Activated T-helper 17 cell treated with anti-CD3 and anti-CD28 coated beads, Interleukin-2, amount 50 U/mL, for 72 hours (primary cell): Measurements from ENCODE around the gene KIF21B. TPM values are rescaled to one million over a fixed set of nuclear protein-coding genes. Genes with fewer than 3 reads are reported as not detected.

Experiments used
- ATAC-seq: fragments of 150-1000 bp; cut with Tn5 transposase; replicated peaks from 2 replicates; pipeline ENCODE4 v1.10.0; 2021; ENCODE audit warnings: mild to moderate bottlenecking, moderate library complexity
- H3K27ac Mint-ChIP-seq: one replicate; pipeline ENCODE4 v1.8.0; 2022; ENCODE audit warnings: mixed read lengths
- H3K27me3 Mint-ChIP-seq: one replicate; pipeline ENCODE4 v1.8.0; 2022; ENCODE audit warnings: mixed read lengths
- H3K36me3 Mint-ChIP-seq: one replicate; pipeline ENCODE4 v1.8.0; 2022; ENCODE audit warnings: low read depth, mild to moderate bottlenecking, mixed read lengths
- H3K4me1 Mint-ChIP-seq: one replicate; pipeline ENCODE4 v1.8.0; 2022; ENCODE audit warnings: mixed read lengths
- H3K4me3 Mint-ChIP-seq: one replicate; pipeline ENCODE4 v1.8.0; 2022; ENCODE audit warnings: mild to moderate bottlenecking, mixed read lengths
- H3K9me3 Mint-ChIP-seq: one replicate; pipeline ENCODE4 v1.8.0; 2022; ENCODE audit warnings: mixed read lengths
- total RNA-seq, 2 donors: library from RNA; stranded (reverse); gene quantifications; one replicate each; pipeline ENCODE4 v1.2.3, GENCODE V29; 2022

The KIF21B gene, protein sequence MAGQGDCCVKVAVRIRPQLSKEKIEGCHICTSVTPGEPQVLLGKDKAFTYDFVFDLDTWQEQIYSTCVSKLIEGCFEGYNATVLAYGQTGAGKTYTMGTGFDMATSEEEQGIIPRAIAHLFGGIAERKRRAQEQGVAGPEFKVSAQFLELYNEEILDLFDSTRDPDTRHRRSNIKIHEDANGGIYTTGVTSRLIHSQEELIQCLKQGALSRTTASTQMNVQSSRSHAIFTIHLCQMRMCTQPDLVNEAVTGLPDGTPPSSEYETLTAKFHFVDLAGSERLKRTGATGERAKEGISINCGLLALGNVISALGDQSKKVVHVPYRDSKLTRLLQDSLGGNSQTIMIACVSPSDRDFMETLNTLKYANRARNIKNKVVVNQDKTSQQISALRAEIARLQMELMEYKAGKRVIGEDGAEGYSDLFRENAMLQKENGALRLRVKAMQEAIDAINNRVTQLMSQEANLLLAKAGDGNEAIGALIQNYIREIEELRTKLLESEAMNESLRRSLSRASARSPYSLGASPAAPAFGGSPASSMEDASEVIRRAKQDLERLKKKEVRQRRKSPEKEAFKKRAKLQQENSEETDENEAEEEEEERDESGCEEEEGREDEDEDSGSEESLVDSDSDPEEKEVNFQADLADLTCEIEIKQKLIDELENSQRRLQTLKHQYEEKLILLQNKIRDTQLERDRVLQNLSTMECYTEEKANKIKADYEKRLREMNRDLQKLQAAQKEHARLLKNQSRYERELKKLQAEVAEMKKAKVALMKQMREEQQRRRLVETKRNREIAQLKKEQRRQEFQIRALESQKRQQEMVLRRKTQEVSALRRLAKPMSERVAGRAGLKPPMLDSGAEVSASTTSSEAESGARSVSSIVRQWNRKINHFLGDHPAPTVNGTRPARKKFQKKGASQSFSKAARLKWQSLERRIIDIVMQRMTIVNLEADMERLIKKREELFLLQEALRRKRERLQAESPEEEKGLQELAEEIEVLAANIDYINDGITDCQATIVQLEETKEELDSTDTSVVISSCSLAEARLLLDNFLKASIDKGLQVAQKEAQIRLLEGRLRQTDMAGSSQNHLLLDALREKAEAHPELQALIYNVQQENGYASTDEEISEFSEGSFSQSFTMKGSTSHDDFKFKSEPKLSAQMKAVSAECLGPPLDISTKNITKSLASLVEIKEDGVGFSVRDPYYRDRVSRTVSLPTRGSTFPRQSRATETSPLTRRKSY (N-terminal part only)
- 100 to 1,000 TPM in 1 of 2 donors, 10 to 100 TPM in 1; 64.2 to 102 TPM for total RNA-seq

DNA sequence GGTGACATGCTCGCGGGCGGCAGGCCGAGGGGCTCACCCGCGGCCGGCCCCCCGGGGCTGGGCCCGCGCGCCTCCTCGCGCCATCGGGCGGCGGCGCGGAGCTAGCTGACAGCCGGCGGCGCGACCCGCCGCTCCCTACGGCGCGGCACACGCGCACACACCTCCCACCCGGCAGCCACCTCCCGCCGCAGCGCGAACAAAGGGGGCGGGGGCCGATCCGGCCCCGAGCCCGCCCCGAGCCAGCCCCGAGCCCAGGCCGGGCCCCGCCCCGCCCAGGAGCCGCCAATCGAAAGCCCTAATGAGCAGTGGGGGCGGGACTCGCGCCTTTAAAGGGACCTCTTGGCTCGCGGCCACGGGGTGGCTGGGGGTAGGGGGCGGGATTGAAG lies at the start of gene KIF21B:
TSS of gene KIF21B (minus strand) at position 198 of the 386 bp plus-strand sequence. CDS start 331 bp downstream, outside the sequence.
- H3K4me3 Mint-ChIP-seq: peak within 1 kb of the TSS; percentile 99
- ATAC-seq: peak; percentile 65
- H3K36me3 Mint-ChIP-seq: peaks cover 41% of the 10 kb centered on the region
- H3K4me1 Mint-ChIP-seq: peaks cover 48% of the 10 kb centered on the region
- no peaks in the 10 kb centered on the region for H3K27me3 Mint-ChIP-seq
- peak within 1 kb of the TSS; percentile 98 for H3K27ac Mint-ChIP-seq
- no peaks in the 10 kb centered on the region for H3K9me3 Mint-ChIP-seq

- Mint-ChIP-seq H3K9me3 (no peaks in the 10 kb centered on the region), H3K27me3 (no peaks in the 10 kb centered on the region), H3K36me3 (no peaks in the 10 kb centered on the region), H3K4me1 (no peaks in the 10 kb centered on the region), H3K27ac (no peak overlapping the region), H3K4me3 (no peak overlapping the region)
- ATAC-seq: no peak
Measured at GRCh38 chr1:201072922-201073321, 49.4 kb upstream of the KIF21B start.

GRCh38 chr1:201072149-201072548 lies 48.6 kb upstream of the KIF21B start:
- Mint-ChIP-seq H3K36me3 (no peaks in the 10 kb centered on the region), H3K27ac (no peak overlapping the region), H3K4me3 (no peak overlapping the region), H3K27me3 (no peaks in the 10 kb centered on the region), H3K4me1 (no peaks in the 10 kb centered on the region), H3K9me3 (no peaks in the 10 kb centered on the region)
- ATAC-seq: no peak

DNA sequence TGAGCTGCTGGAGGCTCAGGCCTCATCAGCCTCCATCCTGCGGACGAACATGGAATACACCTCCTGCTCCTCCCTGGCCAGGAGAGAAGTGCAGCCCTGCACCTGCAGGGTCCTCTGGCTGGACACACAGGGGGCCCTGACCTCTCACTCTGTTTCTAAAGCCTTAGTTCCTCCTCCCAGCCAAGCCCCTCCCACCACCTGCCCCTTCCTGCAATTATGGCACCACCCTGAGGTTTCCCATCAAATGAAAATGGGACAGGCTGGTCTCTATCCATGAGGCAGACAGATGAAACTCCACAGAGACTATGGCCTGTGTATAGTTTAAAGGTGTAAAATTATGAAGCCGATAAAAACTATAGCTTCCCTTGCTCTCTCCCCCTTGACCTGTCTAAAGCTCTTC lies 46.1 kb upstream of the KIF21B start:
- no peak for ATAC-seq
- Mint-ChIP-seq H3K27ac (no peak overlapping the region), H3K4me1 (no peaks in the 10 kb centered on the region), H3K27me3 (no peaks in the 10 kb centered on the region), H3K36me3 (no peaks in the 10 kb centered on the region), H3K9me3 (no peaks in the 10 kb centered on the region), H3K4me3 (no peak overlapping the region)

- no peak overlapping the region for H3K4me3 Mint-ChIP-seq
- no peaks in the 10 kb centered on the region for H3K4me1 Mint-ChIP-seq
- ATAC-seq: no peak
- no peaks in the 10 kb centered on the region for H3K27me3 Mint-ChIP-seq
- H3K9me3 Mint-ChIP-seq: no peaks in the 10 kb centered on the region
- H3K36me3 Mint-ChIP-seq: no peaks in the 10 kb centered on the region
- H3K27ac Mint-ChIP-seq: no peak overlapping the region
Measured at GRCh38 chr1:201068976-201069375, 45.5 kb upstream of the KIF21B start.

DNA sequence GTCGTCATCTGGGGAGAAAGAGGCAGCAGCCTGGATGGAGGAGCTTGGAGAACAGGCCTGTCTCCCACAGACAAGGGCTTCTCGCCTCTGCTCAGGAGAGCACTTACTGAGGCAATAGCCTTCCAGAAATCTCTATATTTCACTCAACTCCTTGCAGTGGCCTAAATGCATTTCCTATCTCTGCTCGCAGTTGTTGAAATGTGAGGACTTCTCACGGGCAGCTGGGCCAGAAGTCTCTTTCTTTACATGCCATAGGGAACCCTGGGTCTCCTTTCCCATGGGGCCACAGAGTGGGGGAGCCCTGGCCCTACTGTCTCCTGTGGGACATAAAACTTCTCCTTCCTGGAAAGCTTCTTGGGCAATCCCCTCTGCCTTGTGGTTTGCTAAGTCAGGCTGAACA lies 43.5 kb upstream of the KIF21B start:
- no peaks in the 10 kb centered on the region for H3K27me3 Mint-ChIP-seq
- no peaks in the 10 kb centered on the region for H3K9me3 Mint-ChIP-seq
- H3K36me3 Mint-ChIP-seq: no peaks in the 10 kb centered on the region
- no peak overlapping the region for H3K27ac Mint-ChIP-seq
- H3K4me1 Mint-ChIP-seq: no peaks in the 10 kb centered on the region
- H3K4me3 Mint-ChIP-seq: no peak overlapping the region
- ATAC-seq: no peak

- ATAC-seq: no peak
- H3K4me1 Mint-ChIP-seq: no peaks in the 10 kb centered on the region
- no peaks in the 10 kb centered on the region for H3K9me3 Mint-ChIP-seq
- no peak overlapping the region for H3K27ac Mint-ChIP-seq
- H3K27me3 Mint-ChIP-seq: no peaks in the 10 kb centered on the region
- H3K36me3 Mint-ChIP-seq: no peaks in the 10 kb centered on the region
- no peak overlapping the region for H3K4me3 Mint-ChIP-seq
Measured at GRCh38 chr1:201065686-201066085, 42.2 kb upstream of the KIF21B start.

GRCh38 chr1:201064806-201065205 lies 41.3 kb upstream of the KIF21B start:
- H3K36me3 Mint-ChIP-seq: no peaks in the 10 kb centered on the region
- no peaks in the 10 kb centered on the region for H3K4me1 Mint-ChIP-seq
- H3K4me3 Mint-ChIP-seq: no peak overlapping the region
- no peak for ATAC-seq
- H3K9me3 Mint-ChIP-seq: no peaks in the 10 kb centered on the region
- H3K27me3 Mint-ChIP-seq: no peaks in the 10 kb centered on the region
- H3K27ac Mint-ChIP-seq: no peak overlapping the region

GRCh38 chr1:201063145-201063544 lies 39.6 kb upstream of the KIF21B start:
- Mint-ChIP-seq H3K9me3 (no peaks in the 10 kb centered on the region), H3K4me1 (peaks cover 2% of the 10 kb centered on the region), H3K27ac (no peak overlapping the region), H3K36me3 (no peaks in the 10 kb centered on the region), H3K4me3 (no peak overlapping the region), H3K27me3 (no peaks in the 10 kb centered on the region)
- no peak for ATAC-seq

DNA sequence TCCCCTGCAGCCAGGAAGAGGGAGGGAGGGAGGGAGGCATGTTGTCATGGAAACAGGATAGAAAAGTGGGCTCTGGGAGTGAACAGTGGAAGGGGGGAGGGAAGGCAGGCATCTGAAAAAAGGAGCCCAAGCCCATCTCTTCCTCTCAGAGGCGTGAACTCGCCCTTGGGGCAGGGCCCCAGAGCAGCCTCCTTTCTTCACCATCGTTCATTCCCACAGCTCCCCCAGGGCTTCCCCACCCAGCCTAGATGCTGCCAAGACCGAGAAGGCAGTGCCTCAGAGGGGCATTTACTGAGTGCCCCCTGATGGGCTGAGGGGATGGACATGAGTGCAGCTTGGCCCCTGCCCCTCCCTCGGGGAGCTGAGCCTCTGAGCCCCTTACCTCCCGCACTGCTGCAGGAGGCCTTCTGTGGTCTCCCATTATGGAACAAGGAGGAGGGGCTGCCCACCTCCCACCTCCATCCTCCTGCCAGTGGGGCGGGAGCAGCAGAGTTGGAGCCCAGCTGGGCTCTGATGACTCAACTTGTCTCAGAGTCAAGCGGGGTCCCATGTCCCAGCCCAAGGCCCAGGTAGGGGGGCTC lies 39.1 kb upstream of the KIF21B start:
- Mint-ChIP-seq H3K9me3 (no peaks in the 10 kb centered on the region), H3K4me1 (peaks cover 6% of the 10 kb centered on the region), H3K27ac (no peak overlapping the region), H3K27me3 (no peaks in the 10 kb centered on the region), H3K4me3 (no peak overlapping the region), H3K36me3 (no peaks in the 10 kb centered on the region)
- ATAC-seq: no peak

GRCh38 chr1:201061886-201062285 lies 38.4 kb upstream of the KIF21B start:
- no peaks in the 10 kb centered on the region for H3K36me3 Mint-ChIP-seq
- ATAC-seq: no peak
- peaks cover 13% of the 10 kb centered on the region for H3K4me1 Mint-ChIP-seq
- H3K9me3 Mint-ChIP-seq: no peaks in the 10 kb centered on the region
- H3K27ac Mint-ChIP-seq: no peak overlapping the region
- H3K4me3 Mint-ChIP-seq: no peak overlapping the region
- H3K27me3 Mint-ChIP-seq: no peaks in the 10 kb centered on the region

- Mint-ChIP-seq H3K27me3 (no peaks in the 10 kb centered on the region), H3K36me3 (no peaks in the 10 kb centered on the region), H3K4me3 (no peak overlapping the region), H3K9me3 (no peaks in the 10 kb centered on the region), H3K27ac (no peak overlapping the region), H3K4me1 (peaks cover 13% of the 10 kb centered on the region)
- no peak for ATAC-seq
Measured at GRCh38 chr1:201061049-201061448, 37.5 kb upstream of the KIF21B start.

GRCh38 chr1:201060586-201060985 lies 37.1 kb upstream of the KIF21B start:
- no peak overlapping the region for H3K4me3 Mint-ChIP-seq
- peaks cover 13% of the 10 kb centered on the region for H3K4me1 Mint-ChIP-seq
- H3K9me3 Mint-ChIP-seq: no peaks in the 10 kb centered on the region
- ATAC-seq: no peak
- no peaks in the 10 kb centered on the region for H3K27me3 Mint-ChIP-seq
- no peaks in the 10 kb centered on the region for H3K36me3 Mint-ChIP-seq
- no peak overlapping the region for H3K27ac Mint-ChIP-seq

DNA sequence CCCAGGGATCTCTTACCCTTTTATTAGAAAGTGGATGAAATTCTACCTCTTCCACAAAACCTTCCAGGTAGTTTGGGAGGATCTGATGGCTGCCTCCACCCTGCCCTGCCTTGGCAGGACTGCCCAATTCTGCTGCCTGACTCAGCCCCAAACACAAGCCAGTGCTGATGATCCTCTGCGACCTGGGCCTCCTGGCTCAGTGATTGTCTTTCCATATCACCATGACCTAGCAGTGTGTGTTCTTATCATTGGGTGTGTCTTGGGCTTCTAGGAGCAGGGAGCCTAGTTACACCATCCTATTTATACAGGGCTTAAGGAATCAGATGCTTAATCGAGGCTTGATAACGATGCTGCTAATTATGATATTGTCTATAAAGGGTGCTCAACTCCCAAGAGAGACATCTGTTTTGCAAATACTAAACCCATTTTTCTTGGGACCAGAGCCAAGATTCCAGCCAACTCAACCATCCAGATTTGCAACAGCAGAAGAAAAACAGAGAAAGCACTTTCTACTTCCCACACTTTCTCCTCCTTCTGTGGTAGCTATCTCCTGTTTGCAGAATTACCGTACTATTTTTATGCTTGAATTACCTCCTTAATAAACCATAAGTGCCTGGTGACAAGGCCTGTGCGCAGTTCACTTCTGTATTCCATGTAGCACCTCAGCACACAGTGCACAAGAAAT lies 36.5 kb upstream of the KIF21B start:
- Mint-ChIP-seq H3K4me1 (peaks cover 13% of the 10 kb centered on the region), H3K9me3 (no peaks in the 10 kb centered on the region), H3K4me3 (no peak overlapping the region), H3K27ac (no peak overlapping the region), H3K27me3 (no peaks in the 10 kb centered on the region), H3K36me3 (no peaks in the 10 kb centered on the region)
- ATAC-seq: no peak
